Immature natural killer cell (primary cell): ENCODE results near the gene LRFN4. TPM values are rescaled to one million over a fixed set of nuclear protein-coding genes. Genes with fewer than 3 reads are reported as not detected.

Source experiments
- DNase-seq, 3 donors: peaks; one replicate each; pipeline ENCODE4 v3.0.0; 2022; ENCODE audit warnings: mixed read lengths in 1 of 3
- H3K27ac Mint-ChIP-seq, 6 donors: one replicate each; pipeline ENCODE4 v1.8.0; 2020; ENCODE audit warnings: mixed read lengths in 6 of 6, mild to moderate bottlenecking in 5 of 6, inconsistent platforms in 4 of 6, moderate library complexity in 3 of 6
- H3K27me3 Mint-ChIP-seq, 3 donors: one replicate each; pipeline ENCODE4 v1.8.0; 2020 to 2021; ENCODE audit warnings: low read depth in 3 of 3, mild to moderate bottlenecking in 3 of 3, mixed read lengths in 3 of 3, moderate library complexity in 3 of 3, inconsistent platforms in 1 of 3
- H3K36me3 Mint-ChIP-seq, 3 donors: one replicate each; pipeline ENCODE4 v1.8.0; 2020; ENCODE audit warnings: mixed read lengths in 3 of 3, inconsistent platforms in 2 of 3, mild to moderate bottlenecking in 2 of 3
- H3K4me1 Mint-ChIP-seq, 2 donors: one replicate each; pipeline ENCODE4 v1.8.0; 2020; ENCODE audit warnings: inconsistent platforms in 2 of 2, mild to moderate bottlenecking in 2 of 2, mixed read lengths in 2 of 2, moderate library complexity in 1 of 2
- H3K4me3 Mint-ChIP-seq, 5 donors: one replicate each; pipeline ENCODE4 v1.8.0; 2020; ENCODE audit warnings: mild to moderate bottlenecking in 5 of 5, mixed read lengths in 5 of 5, inconsistent platforms in 3 of 5, moderate library complexity in 3 of 5
- H3K9me3 Mint-ChIP-seq, 6 donors: one replicate each; pipeline ENCODE4 v1.8.0; 2020; ENCODE audit warnings: mild to moderate bottlenecking in 6 of 6, mixed read lengths in 6 of 6, inconsistent platforms in 4 of 6, moderate library complexity in 3 of 6
- polyA plus RNA-seq, 3 donors: library from polyadenylated mRNA; unstranded; fragments of 300-500 nt; fragmentation: Illumina TruSeq; gene quantifications; one replicate each; pipeline ENCODE4 v1.2.3, GENCODE V29; 2021

The LRFN4 gene
- polyA plus RNA-seq, 3 donors from 2014 or later, result 0.12 to 0.16 TPM; not detected in 1

DNA sequence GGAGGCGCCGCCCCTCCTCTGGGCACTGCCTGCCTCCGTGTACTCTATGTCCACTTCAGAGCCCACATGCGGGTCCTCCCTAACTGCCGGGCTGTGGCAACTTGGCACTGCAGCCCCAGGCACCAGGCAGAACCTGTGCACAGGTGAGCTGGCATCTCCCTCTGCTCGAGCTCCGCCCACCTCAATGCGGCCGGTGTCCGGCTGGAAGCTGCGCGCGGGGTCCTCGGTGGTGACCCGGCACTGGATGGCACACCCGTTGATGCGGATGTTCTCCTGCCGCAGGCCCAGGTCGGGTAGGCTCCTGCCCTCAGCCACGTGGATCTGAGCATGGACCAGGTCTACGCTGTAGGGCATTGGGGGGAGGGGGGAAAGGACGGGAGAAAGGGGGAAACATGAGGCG, 9.1 kb downstream of the LRFN4 start:
- H3K27ac Mint-ChIP-seq, result no peak overlapping the region

DNA sequence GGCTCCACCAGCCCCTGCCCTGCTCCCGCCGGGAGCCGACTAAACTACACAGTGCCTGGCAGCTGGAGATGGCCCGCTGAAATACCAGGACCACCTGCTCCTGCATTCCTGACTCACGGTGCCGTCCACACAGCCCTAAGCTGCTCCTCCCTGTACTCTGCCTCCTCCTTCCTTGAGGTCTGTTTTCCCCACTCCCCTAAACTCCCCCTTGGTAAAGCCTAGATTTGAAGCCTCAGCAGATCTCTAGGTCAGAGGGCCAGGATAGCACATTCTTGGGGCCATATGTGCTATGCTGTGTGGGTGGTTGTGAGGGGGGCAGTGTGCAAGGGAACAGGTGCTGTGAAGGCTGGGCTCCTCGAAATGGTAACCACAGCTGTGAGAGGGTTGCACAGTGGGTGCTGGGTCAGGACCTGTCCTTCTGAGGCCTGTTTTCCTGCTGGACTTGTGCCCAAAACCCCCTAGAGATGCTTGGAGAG, 9.7 kb downstream of the LRFN4 start:
- Mint-ChIP-seq H3K4me1 (peaks cover 0 to 2% of the 10 kb centered on the region in 2 donors), H3K4me3 (no peak overlapping the region), H3K27ac (no peak overlapping the region), H3K9me3 (no peaks in the 10 kb centered on the region), H3K27me3 (peaks cover 0 to 2% (median 0%) of the 10 kb centered on the region in 3 donors), H3K36me3 (no peaks in the 10 kb centered on the region)
- DNase-seq, result no peak

More for the DNA sequence above, 9.1 kb downstream of the LRFN4 start:
- H3K4me3 Mint-ChIP-seq, result no peak overlapping the region
- no peak for DNase-seq
- peaks cover 0 to 2% of the 10 kb centered on the region in 2 donors for H3K4me1 Mint-ChIP-seq
- no peaks in the 10 kb centered on the region for H3K36me3 Mint-ChIP-seq
- peaks cover 0 to 2% (median 0%) of the 10 kb centered on the region in 3 donors for H3K27me3 Mint-ChIP-seq
- H3K9me3 Mint-ChIP-seq, result no peaks in the 10 kb centered on the region

DNA sequence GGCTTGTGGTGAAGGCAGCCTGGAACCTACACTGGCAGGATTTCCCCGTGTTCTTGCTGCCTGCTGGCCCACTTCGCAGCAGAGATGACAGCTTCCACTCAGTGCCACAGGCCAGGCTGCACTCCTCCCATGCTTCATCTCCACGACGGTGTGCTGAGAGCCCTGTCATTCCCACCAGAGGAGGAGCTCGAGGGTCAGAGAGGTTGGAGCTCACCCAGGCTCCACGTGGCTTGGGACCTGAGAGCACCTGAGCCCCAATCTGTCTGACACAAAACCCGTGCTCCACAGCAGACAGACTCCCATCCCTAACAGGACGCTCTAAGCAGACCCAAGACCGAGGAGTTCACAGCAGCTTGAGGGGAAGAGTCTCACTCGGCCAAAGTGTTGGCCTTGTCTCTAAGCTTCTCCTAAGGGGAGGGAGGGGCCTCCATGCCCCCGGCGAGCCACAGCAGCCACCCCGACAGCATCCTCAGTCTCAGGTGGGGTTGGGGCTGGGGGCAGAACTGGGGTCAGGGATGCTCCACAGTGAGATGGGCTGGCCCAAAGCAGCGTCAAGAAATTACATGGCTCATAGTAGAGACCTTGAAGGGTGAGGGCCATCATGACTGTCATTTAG, 10.7 kb downstream of the LRFN4 start:
- no peak overlapping the region for H3K4me3 Mint-ChIP-seq
- DNase-seq, result no peak
- no peaks in the 10 kb centered on the region for H3K36me3 Mint-ChIP-seq

DNA sequence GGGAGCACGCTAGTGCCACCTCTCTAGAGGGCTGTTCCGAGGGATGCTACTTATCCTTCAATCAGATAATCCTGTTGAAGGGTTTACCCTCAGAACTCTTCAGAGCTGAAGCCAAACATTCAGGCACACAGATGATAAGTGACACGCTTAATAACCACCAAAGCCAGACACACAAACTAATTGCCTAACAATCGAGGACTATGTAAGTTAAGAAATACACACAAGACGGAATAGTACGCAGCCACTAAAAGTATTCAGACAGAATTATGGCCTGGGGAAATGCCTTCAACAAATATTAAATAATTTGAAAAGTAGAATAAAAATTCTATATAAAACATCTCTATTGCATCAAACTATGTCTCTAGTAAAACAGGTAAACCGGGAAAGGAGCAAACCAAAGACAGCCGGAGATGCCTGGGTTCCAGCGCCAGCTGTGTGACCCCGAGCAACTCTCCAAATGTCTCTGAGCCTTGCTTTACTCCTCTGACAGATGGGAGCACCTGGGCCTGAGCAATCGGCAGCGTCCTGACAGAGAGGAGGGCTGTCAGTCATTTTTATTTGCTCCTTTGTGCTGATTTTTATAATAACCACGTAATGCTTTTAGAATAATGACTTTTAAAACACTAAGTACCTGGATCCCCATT, 11.3 kb downstream of the LRFN4 start:
- H3K27ac Mint-ChIP-seq, result peak overlapping the region in 1 of 6 donors; percentile 21
- H3K36me3 Mint-ChIP-seq, result no peaks in the 10 kb centered on the region
- H3K4me1 Mint-ChIP-seq, result peaks cover 0 to 2% of the 10 kb centered on the region in 2 donors
- H3K9me3 Mint-ChIP-seq, result no peaks in the 10 kb centered on the region
- H3K27me3 Mint-ChIP-seq, result peaks cover 0 to 2% (median 0%) of the 10 kb centered on the region in 3 donors
- H3K4me3 Mint-ChIP-seq, result no peak overlapping the region
- no peak for DNase-seq

More for the DNA sequence above, 10.7 kb downstream of the LRFN4 start:
- Mint-ChIP-seq H3K27me3 (peaks cover 0 to 2% (median 0%) of the 10 kb centered on the region in 3 donors), H3K9me3 (no peaks in the 10 kb centered on the region), H3K4me1 (peaks cover 0 to 2% of the 10 kb centered on the region in 2 donors), H3K27ac (no peak overlapping the region)

DNA sequence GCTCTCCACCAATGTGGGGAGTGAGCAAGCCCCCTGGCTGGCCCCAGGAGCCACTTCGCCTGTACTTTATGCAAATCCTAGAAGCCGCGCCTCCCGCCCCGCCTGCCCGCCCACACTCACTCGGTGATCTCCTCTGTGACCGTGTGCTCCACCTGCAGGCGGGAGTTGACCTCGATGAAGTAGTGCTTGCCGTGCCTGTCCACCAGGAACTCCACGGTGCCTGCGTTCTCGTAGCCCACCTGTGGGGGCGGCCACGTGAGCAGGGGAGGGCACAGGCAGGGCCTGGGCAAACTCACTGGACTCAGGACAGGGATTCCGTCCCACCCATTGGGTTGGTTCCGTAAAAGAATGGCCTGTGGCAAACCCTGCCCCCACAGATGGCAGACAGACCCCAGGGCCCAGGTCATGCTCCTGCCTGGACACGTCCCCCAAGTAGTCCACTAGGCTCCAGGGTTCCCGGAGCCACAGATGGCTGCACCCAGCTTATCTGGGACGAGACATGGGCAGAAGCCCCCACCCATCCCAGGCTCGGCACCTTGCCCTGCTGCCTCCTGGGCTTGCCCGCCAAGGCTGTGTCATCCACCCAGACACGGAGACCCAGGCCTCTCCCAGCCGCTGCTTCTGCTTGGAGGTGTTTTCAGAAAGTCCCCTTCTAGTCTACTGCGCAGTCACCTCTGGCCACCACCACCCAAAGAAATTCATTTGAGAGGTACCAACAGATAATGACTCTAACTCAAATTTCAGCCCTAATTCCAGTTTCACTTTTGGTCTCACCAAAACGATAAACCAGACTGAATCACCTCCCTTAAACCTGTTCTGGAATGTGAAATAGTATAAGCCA, 12.1 kb downstream of the LRFN4 start:
- Mint-ChIP-seq H3K9me3 (no peaks in the 10 kb centered on the region), H3K27me3 (peaks cover 0 to 2% (median 0%) of the 10 kb centered on the region in 3 donors), H3K27ac (no peak overlapping the region), H3K4me3 (no peak overlapping the region), H3K4me1 (peaks cover 0 to 2% of the 10 kb centered on the region in 2 donors), H3K36me3 (no peaks in the 10 kb centered on the region)
- DNase-seq, result peak; percentile 42 to 56 (median 49)

DNA sequence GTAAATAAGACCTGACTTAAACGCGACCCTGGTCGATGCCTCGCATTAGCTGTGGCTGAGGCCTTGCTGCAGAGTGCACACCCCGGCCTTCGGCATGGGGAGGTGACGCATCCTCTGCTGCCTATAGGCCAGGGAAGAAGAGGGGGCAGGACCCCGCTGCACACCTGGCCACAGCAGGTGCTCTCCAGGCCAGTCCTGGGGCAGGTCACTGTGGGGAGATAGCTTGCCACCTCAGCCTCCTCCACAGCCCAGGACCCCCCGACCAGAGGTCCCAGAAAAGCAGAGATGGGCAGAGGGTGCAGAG, 12.7 kb downstream of the LRFN4 start:
- no peak for DNase-seq
- Mint-ChIP-seq H3K36me3 (no peaks in the 10 kb centered on the region), H3K27me3 (peaks cover 0 to 1% (median 0%) of the 10 kb centered on the region in 3 donors), H3K4me3 (no peak overlapping the region), H3K27ac (no peak overlapping the region), H3K9me3 (no peaks in the 10 kb centered on the region), H3K4me1 (peaks cover 0 to 2% of the 10 kb centered on the region in 2 donors)

DNA sequence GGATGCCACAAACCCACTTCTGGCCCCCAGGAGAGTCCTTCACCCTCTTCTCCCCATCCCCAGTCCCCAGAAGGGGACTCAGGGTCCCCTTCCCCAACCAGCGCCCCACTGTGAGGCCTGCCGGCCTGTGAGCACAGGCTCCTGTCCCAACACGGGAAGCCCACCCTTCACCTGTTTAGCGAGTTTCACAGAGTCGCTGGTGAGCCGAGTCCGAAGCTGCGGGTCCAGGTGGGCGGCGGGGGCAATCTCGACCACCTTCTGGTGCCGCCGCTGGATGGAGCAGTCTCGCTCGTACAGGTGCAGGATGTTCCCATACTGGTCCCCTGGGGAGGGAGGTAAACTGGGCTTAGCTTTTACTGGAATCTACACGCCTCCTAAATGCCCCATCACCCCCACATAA, 13.3 kb downstream of the LRFN4 start:
- no peak for DNase-seq
- Mint-ChIP-seq H3K4me3 (no peak overlapping the region), H3K36me3 (no peaks in the 10 kb centered on the region), H3K27ac (no peak overlapping the region), H3K9me3 (no peaks in the 10 kb centered on the region), H3K4me1 (peaks cover 0 to 2% of the 10 kb centered on the region in 2 donors), H3K27me3 (peaks cover 0 to 2% (median 0%) of the 10 kb centered on the region in 3 donors)

DNA sequence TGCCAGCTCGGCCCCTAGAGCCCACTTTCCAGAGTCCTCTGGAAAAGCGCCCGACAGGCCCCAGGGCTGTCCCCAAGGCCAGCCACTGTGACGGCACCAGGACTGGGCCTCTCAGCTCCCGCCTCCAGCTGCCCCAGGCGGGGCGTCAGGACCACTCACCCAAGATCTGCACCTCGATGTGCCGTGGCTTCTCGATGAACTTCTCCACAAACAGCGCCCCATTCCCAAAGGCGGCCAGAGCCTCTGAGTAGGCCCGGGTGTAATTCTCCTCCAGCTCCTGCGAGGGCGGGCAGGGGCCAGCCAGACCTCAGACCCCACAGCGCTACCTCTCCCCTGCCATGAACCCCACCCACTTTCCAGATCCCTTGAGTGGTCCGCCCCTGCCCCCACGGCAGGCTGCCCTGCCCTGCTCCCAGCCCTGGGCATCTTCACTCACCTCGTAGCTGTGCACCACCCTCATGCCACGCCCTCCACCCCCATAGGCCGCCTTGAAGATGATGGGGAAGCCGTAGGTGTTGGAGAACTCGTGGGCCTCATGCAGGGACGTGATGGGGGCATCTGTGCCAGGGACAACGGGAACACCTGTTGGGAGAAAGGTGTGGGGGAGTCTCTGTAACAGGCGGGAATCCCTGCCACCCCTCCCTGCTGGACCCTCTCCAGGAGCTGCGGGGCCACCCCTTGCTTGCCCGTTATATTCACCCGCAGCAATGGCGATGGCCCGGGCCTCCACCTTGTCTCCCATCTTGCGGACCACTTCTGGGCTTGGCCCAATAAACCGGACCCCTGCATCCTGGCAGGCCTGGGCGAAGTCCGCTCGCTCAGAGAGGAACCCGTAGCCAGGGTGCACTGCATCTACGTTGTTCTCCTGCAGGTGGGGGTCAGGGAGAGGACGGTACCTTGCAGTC, 14.0 kb downstream of the LRFN4 start:
- Mint-ChIP-seq H3K27me3 (peaks cover 0 to 2% (median 0%) of the 10 kb centered on the region in 3 donors), H3K4me1 (peaks cover 0 to 2% of the 10 kb centered on the region in 2 donors), H3K9me3 (no peaks in the 10 kb centered on the region), H3K36me3 (no peaks in the 10 kb centered on the region), H3K27ac (no peak overlapping the region), H3K4me3 (no peak overlapping the region)
- DNase-seq, result no peak

DNA sequence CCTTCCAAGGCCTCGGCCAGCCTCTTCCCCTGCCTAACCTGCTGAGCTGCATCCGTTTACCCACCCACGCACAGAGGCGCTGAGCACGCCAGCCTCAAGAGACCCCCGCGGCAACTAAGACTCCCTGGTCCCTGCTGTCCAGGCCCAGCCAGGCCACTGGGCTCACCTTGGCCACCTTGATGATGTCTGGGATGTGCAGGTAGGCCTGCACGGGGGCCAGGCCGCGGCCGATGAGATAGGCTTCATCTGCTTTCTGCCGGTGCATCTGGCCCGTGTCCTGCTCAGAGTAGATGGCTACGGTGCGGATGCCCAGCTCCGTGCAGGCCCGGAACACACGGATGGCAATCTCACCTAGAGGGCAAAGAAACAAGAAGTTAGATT, 14.6 kb downstream of the LRFN4 start:
- Mint-ChIP-seq H3K36me3 (no peaks in the 10 kb centered on the region), H3K27ac (no peak overlapping the region), H3K4me3 (no peak overlapping the region), H3K4me1 (peaks cover 0 to 2% of the 10 kb centered on the region in 2 donors), H3K9me3 (no peaks in the 10 kb centered on the region), H3K27me3 (peaks cover 0 to 2% (median 0%) of the 10 kb centered on the region in 3 donors)
- DNase-seq, result no peak

DNA sequence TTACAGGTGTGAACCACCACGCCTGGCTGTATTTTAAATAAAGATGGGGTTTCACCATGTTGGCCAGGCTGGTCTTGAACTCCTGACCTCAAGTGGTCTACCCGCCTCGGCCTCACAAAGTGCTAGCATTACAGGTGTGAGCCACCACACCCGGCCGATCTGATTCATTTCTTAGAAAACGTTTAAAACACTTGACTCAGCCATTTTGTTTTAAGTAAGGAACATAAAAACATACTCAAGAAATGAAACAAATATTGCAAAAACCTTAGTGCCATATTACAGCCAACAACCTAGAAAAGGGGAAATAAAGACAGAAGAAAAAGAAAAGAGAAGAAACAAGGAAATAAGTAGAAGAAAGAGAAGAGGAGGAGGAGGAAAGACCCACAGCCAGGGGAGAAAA, 17.4 kb downstream of the LRFN4 start:
- Mint-ChIP-seq H3K36me3 (no peaks in the 10 kb centered on the region), H3K27me3 (peaks cover 0 to 2% (median 0%) of the 10 kb centered on the region in 3 donors), H3K9me3 (no peaks in the 10 kb centered on the region), H3K4me3 (no peak overlapping the region), H3K27ac (peak overlapping the region in 1 of 6 donors; percentile 57), H3K4me1 (no peaks in the 10 kb centered on the region)
- DNase-seq, result no peak

DNA sequence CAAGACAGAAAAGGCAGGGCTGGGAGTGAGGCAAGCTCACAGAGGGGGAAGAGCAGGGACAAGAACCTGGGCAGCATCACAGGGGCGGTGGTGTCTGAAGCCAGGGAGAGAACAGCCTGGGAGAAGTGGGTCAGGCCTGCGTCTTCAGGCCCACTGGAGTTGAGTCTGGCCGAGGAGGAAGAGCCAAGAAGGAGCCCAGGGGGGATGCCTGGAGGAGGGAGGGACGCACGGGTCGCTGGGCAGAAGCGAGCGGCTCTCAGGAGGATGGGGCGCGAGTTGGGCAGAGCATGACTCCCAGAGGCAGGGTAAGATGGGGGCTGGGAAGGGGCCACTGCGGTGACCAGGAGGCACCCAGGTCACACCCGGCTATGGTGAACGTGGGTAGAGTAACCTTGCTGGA, 18.5 kb downstream of the LRFN4 start:
- no peaks in the 10 kb centered on the region for H3K36me3 Mint-ChIP-seq
- no peak overlapping the region for H3K4me3 Mint-ChIP-seq
- no peaks in the 10 kb centered on the region for H3K9me3 Mint-ChIP-seq
- peaks cover 0 to 2% (median 0%) of the 10 kb centered on the region in 3 donors for H3K27me3 Mint-ChIP-seq
- H3K27ac Mint-ChIP-seq, result peak overlapping the region in 1 of 6 donors; percentile 38
- H3K4me1 Mint-ChIP-seq, result peaks cover 0 to under 1% of the 10 kb centered on the region in 2 donors
- DNase-seq, result no peak

DNA sequence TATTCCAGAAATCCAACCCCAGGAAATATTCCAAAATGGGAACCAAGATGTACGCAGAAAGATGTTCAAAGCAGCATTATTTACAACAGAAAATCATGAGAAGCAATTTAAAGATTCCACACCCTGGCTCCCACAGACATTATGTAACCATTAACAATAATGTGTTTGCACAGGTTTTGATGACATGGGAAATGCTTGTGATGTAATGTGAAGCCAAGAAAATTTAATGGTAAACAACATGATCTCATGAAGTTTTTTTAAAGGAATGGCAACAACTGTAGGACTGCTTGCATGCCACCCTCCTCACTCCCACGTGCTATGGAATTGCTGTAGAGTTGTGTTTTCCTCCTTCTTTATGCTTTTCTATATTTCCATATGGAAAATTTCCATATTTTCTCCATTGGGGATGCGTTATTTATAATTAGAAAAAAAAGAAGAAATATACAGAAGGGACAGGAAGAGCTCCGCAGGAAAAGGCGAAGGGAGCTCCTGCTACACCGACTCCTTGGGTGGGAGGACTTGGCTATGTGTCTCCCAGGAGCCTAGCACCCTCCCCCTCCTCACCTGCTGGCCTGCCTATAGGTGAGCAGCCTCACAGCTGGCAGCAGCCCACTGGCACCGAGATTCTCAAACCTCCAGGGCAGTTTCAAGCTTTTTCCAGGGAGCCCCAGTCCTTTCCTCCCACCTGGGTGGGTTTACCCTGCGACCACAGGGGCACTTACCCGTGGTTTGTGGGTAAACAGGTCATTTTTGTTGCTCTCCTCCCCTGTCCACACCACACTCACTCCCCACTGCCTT, 20.9 kb downstream of the LRFN4 start:
- Mint-ChIP-seq H3K36me3 (no peaks in the 10 kb centered on the region), H3K9me3 (no peaks in the 10 kb centered on the region), H3K4me3 (no peak overlapping the region), H3K27ac (no peak overlapping the region), H3K27me3 (peaks cover 0 to 2% (median 1%) of the 10 kb centered on the region in 3 donors), H3K4me1 (peaks cover 0 to 6% of the 10 kb centered on the region in 2 donors)
- no peak for DNase-seq
